ENCODE measurements around the gene RHOG. TPM values are rescaled to one million over a fixed set of nuclear protein-coding genes. Genes with fewer than 3 reads are reported as not detected.
A peak's percentile ranks its signal among the peaks of the same experiment; 100 is the strongest.

The RHOG gene
- total RNA-seq, 1 donor from 2014 or later: 163 TPM

DNA sequence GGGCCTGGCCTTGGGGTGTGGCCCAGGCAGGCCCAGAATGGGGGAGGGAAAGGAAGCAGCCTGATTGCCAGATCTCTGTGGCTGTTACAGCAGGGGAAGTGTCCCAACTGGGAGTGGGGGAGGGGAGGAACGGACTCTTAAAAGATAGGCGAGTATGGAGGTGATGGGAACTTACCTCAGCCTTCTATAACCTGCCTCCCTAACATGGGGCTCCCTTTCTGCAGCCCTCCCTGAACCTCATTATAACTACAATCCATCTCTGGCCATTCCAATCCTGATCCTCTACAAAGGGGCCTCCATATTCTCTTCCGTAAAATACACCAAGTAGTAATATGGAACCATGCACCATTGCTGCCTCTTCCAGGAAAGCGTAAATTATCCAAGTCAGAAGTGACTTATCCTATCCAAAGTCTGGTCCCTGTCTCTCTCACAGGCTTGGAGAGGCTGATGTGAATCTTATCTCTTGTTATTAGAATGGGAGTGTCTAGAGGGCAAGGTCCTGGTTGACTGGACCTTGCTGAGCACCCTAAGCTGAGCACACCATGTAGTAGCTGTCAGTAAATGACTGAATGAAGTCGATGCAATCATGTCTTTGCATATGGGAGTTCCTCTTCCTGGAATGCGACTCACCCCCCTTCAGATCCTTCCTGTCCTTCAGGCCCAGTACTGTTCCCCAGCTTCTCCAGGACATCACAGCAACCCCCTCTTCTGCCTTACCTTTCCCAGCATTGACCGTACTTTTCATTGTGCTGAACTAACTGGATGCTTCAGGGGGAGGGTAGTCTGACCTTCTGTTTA, 5.9 kb downstream of the RHOG start:
- no peaks in the 10 kb centered on the region for H3K9me3 Mint-ChIP-seq
- H3K27me3 Mint-ChIP-seq: no peaks in the 10 kb centered on the region
- ChIA-PET POLR2A (interaction anchor here (0.7 to 7.1 kb wide), 6 partner anchors 9 to 26 kb away, joined by 3 to 91 read pairs (median 6); partner anchors contain the start of genes PGAP2 and STIM1), CTCF (interaction anchor here (1.0 to 13.0 kb wide), 2 partner anchors 10 to 17 kb away, joined by 5 to 156 read pairs; partner anchors contain the start of gene STIM1)
- TF ChIP-seq, protein P1, sequence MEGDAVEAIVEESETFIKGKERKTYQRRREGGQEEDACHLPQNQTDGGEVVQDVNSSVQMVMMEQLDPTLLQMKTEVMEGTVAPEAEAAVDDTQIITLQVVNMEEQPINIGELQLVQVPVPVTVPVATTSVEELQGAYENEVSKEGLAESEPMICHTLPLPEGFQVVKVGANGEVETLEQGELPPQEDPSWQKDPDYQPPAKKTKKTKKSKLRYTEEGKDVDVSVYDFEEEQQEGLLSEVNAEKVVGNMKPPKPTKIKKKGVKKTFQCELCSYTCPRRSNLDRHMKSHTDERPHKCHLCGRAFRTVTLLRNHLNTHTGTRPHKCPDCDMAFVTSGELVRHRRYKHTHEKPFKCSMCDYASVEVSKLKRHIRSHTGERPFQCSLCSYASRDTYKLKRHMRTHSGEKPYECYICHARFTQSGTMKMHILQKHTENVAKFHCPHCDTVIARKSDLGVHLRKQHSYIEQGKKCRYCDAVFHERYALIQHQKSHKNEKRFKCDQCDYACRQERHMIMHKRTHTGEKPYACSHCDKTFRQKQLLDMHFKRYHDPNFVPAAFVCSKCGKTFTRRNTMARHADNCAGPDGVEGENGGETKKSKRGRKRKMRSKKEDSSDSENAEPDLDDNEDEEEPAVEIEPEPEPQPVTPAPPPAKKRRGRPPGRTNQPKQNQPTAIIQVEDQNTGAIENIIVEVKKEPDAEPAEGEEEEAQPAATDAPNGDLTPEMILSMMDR (IDR thresholded peaks at IDR 0.05): no peak
- DNase-seq (no peak), ATAC-seq (ENCODE audit: low read depth) (no peak)
- H3K4me3 Mint-ChIP-seq: peak overlapping the region; percentile 65
- H3K27ac Mint-ChIP-seq: peak overlapping the region; percentile 76
- intact Hi-C loops (cut with micrococcal nuclease): no loop called here
- H3K4me1 Mint-ChIP-seq: peaks cover 93% of the 10 kb centered on the region
- H3K36me3 Mint-ChIP-seq (ENCODE audit: low read depth): peaks cover 80% of the 10 kb centered on the region

GRCh38 chr11:3834349-3834663, 6.5 kb downstream of the RHOG start:
- ATAC-seq (ENCODE audit: low read depth) (no peak), DNase-seq (no peak)
- Mint-ChIP-seq H3K4me1 (peaks cover 88% of the 10 kb centered on the region), H3K9me3 (no peaks in the 10 kb centered on the region), H3K27ac (peak overlapping the region; percentile 76), H3K27me3 (no peaks in the 10 kb centered on the region), H3K4me3 (peak overlapping the region; percentile 65), H3K36me3 (ENCODE audit: low read depth) (peaks cover 78% of the 10 kb centered on the region)
- ChIA-PET CTCF (interaction anchor here (0.8 to 13.0 kb wide), 2 partner anchors 9 to 18 kb away, joined by 3 to 156 read pairs; partner anchors contain the start of gene STIM1), POLR2A (interaction anchor here (1.3 to 1.4 kb wide), 3 partner anchors 10 to 21 kb away, joined by 3 to 7 read pairs (median 4); partner anchors contain the start of gene STIM1)
- intact Hi-C loops (cut with micrococcal nuclease): no loop called here
- TF ChIP-seq, protein P1 (IDR thresholded peaks at IDR 0.05): no peak

- ChIA-PET POLR2A (interaction anchor here (1.6 kb wide), 1 partner anchor 22 kb away, joined by 10 read pairs; the partner anchor contains the start of gene STIM1), CTCF (interaction anchor here (0.7 to 13.0 kb wide), 2 partner anchors 19 to 99 kb away, joined by 4 to 156 read pairs; partner anchors contain the start of gene STIM1)
- intact Hi-C loops (cut with micrococcal nuclease): no loop called here
- DNase-seq (no peak), ATAC-seq (ENCODE audit: low read depth) (no peak)
- peaks cover 75% of the 10 kb centered on the region for H3K36me3 Mint-ChIP-seq (ENCODE audit: low read depth)
- H3K27me3 Mint-ChIP-seq: no peaks in the 10 kb centered on the region
- peak overlapping the region; percentile 59 for H3K27ac Mint-ChIP-seq
- TF ChIP-seq, protein P1 (IDR thresholded peaks at IDR 0.05): no peak
- H3K4me3 Mint-ChIP-seq: no peak overlapping the region
- H3K4me1 Mint-ChIP-seq: peaks cover 79% of the 10 kb centered on the region
- no peaks in the 10 kb centered on the region for H3K9me3 Mint-ChIP-seq
Measured at GRCh38 chr11:3833449-3833848, 7.3 kb downstream of the RHOG start.

- ATAC-seq (ENCODE audit: low read depth) (no peak), DNase-seq (no peak)
- Mint-ChIP-seq H3K4me1 (peaks cover 75% of the 10 kb centered on the region), H3K4me3 (no peak overlapping the region), H3K27me3 (no peaks in the 10 kb centered on the region), H3K27ac (peak overlapping the region; percentile 50), H3K9me3 (no peaks in the 10 kb centered on the region), H3K36me3 (ENCODE audit: low read depth) (peaks cover 75% of the 10 kb centered on the region)
- intact Hi-C loops (cut with micrococcal nuclease): no loop called here
- ChIA-PET POLR2A (interaction anchor here (1.6 to 3.1 kb wide), 2 partner anchors 8 to 22 kb away, joined by 10 to 24 read pairs; partner anchors contain the start of genes RHOG and STIM1), CTCF (interaction anchor here (0.7 to 13.0 kb wide), 3 partner anchors 8 to 100 kb away, joined by 4 to 156 read pairs (median 8); partner anchors contain the start of genes RHOG and STIM1)
- TF ChIP-seq, protein P1 (IDR thresholded peaks at IDR 0.05): no peak
Measured at GRCh38 chr11:3832816-3833215, 7.9 kb downstream of the RHOG start.
